ENCODE data around the gene GRIK4. TPM values are rescaled to one million over a fixed set of nuclear protein-coding genes. Genes with fewer than 3 reads are reported as not detected.

Gene GRIK4
- total RNA-seq, 1 experiment from 2014 or later: not detected

DNA sequence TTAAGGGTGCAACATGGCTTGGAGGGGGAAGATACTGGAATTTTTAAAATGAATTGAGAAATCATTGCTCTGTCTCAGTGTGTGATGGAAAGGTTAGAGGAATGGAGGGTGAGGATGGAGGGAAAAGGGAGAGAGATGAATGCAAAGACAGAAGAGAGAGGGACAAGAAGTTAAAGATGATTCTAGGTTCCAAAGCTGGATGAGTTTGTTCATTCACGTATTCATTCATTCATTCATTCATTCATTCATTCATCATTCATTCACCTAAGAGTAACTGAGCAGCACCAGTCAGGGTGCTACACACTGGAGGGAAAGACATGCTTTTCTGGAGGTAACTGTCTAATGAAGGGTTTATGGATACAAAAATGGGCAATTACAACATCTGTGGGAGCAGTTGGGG, 209.2 kb downstream of the GRIK4 start:
- Histone ChIP-seq H3K9me2 (ENCODE audit: insufficient read depth) (no peaks in the 10 kb centered on the region), H3K27ac (no peak overlapping the region), H3K4me3 (no peak overlapping the region), H3K4me1 (replicated peaks; ENCODE audit: insufficient read depth) (no peaks in the 10 kb centered on the region), H3K9me3 (ENCODE audit: insufficient read depth, low read depth) (no peaks in the 10 kb centered on the region), H3K27me3 (ENCODE audit: insufficient read depth, low read depth) (peaks cover 85% of the 10 kb centered on the region), H3K79me2 (ENCODE audit: low read depth) (no peaks in the 10 kb centered on the region), H4K20me1 (ENCODE audit: insufficient read depth) (no peaks in the 10 kb centered on the region), H3K4me2 (no peak overlapping the region), H3F3A (ENCODE audit: insufficient read depth, low read depth) (no peaks in the 10 kb centered on the region), H2AFZ (no peak overlapping the region), H3K36me3 (ENCODE audit: low read depth) (no peaks in the 10 kb centered on the region)
- intact Hi-C loops (cut with micrococcal nuclease; ENCODE audit: unreplicated experiment): no loop called here
- no peak for DNase-seq
- POLR2A ChIA-PET (ENCODE audit: unreplicated experiment): no interaction called here
- CTCF ChIA-PET: no interaction called here
- TF ChIP-seq CTCF (conservative IDR thresholded peaks at IDR 0.05) (no peak), EZH2 (IDR thresholded peaks at IDR 0.05; ENCODE audit: low read depth) (no peak)
- no TSS peak for BruUV-seq (replicated peaks)

- Histone ChIP-seq H3K4me2 (no peak overlapping the region), H3K4me3 (no peak overlapping the region), H3K27ac (no peak overlapping the region), H3K4me1 (replicated peaks; ENCODE audit: insufficient read depth) (no peaks in the 10 kb centered on the region), H4K20me1 (ENCODE audit: insufficient read depth) (no peaks in the 10 kb centered on the region), H3K79me2 (ENCODE audit: low read depth) (no peaks in the 10 kb centered on the region), H3K36me3 (ENCODE audit: low read depth) (no peaks in the 10 kb centered on the region), H3K9me2 (ENCODE audit: insufficient read depth) (no peaks in the 10 kb centered on the region), H2AFZ (no peak overlapping the region), H3K27me3 (ENCODE audit: insufficient read depth, low read depth) (peaks cover 75% of the 10 kb centered on the region), H3F3A (ENCODE audit: insufficient read depth, low read depth) (no peaks in the 10 kb centered on the region), H3K9me3 (ENCODE audit: insufficient read depth, low read depth) (0 out of 2 replicates have a peak, but pooled peaks cover 6% of the 10 kb centered on the region)
- DNase-seq: no peak
- POLR2A ChIA-PET (ENCODE audit: unreplicated experiment): no interaction called here
- CTCF ChIA-PET: no interaction called here
- BruUV-seq (replicated peaks): no TSS peak
- TF ChIP-seq EZH2 (IDR thresholded peaks at IDR 0.05; ENCODE audit: low read depth): no peak
- no peak for TF ChIP-seq CTCF (conservative IDR thresholded peaks at IDR 0.05)
- intact Hi-C loops (cut with micrococcal nuclease; ENCODE audit: unreplicated experiment): no loop called here
Observed at GRCh38 chr11:120722524-120722923, 211.0 kb downstream of the GRIK4 start.

DNA sequence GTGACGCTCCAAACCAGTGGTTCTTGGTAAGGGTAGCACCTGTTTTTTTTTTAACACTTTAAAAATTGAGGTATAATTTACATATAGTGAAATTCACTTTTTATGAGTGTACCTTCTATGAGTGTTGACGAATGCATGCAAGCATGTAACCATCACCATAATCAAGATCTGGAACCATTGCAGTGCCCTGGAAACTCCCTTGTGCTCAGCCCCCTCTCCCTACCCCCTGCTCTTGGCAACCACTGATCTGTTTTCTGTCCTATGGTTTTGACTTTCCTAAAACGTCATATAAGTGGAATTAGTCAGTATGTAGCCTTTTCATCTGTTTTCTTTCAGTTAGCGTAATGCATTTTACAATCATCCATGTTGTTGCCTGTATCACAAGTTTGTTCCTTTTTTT, 212.2 kb downstream of the GRIK4 start:
- peaks cover 63% of the 10 kb centered on the region for H3K27me3 ChIP-seq (ENCODE audit: insufficient read depth, low read depth)
- no peak overlapping the region for H3K4me3 ChIP-seq
- H3F3A ChIP-seq (ENCODE audit: insufficient read depth, low read depth): no peaks in the 10 kb centered on the region
- CTCF ChIA-PET: no interaction called here
- peaks cover 13% of the 10 kb centered on the region for H3K9me3 ChIP-seq (ENCODE audit: insufficient read depth, low read depth)
- H3K4me2 ChIP-seq: no peak overlapping the region
- H3K9me2 ChIP-seq (ENCODE audit: insufficient read depth): no peaks in the 10 kb centered on the region
- no peaks in the 10 kb centered on the region for H3K36me3 ChIP-seq (ENCODE audit: low read depth)
- DNase-seq: no peak
- H3K27ac ChIP-seq: no peak overlapping the region
- H3K4me1 ChIP-seq (replicated peaks; ENCODE audit: insufficient read depth): no peaks in the 10 kb centered on the region
- H4K20me1 ChIP-seq (ENCODE audit: insufficient read depth): no peaks in the 10 kb centered on the region
- H3K79me2 ChIP-seq (ENCODE audit: low read depth): no peaks in the 10 kb centered on the region
- intact Hi-C loops (cut with micrococcal nuclease; ENCODE audit: unreplicated experiment): no loop called here
- no TSS peak for BruUV-seq (replicated peaks)
- H2AFZ ChIP-seq: no peak overlapping the region
- TF ChIP-seq EZH2 (IDR thresholded peaks at IDR 0.05; ENCODE audit: low read depth): no peak
- no peak for TF ChIP-seq CTCF (conservative IDR thresholded peaks at IDR 0.05)
- POLR2A ChIA-PET (ENCODE audit: unreplicated experiment): no interaction called here
